GM12891 (cell line): Measurements from ENCODE around the gene CAMTA1.

ENCODE experiments used
- PAX5 ChIP-seq: IDR thresholded peaks from 2 replicates; pipeline ENCODE4 v1.6.1; 2011; ENCODE audit warnings: low read length, moderate library complexity, mild to moderate bottlenecking; ENCODE audit not compliant: insufficient read depth, severe bottlenecking
- POLR2A ChIP-seq: IDR thresholded peaks from 2 replicates; pipeline ENCODE4 v1.6.1; 2011; ENCODE audit warnings: low read depth, low read length, control low read depth
- TAF1 ChIP-seq: IDR thresholded peaks from 2 replicates; pipeline ENCODE4 v1.6.1; 2011; ENCODE audit warnings: low read depth, low read length, control low read depth

- TF ChIP-seq TAF1 (no peak), POLR2A (no peak), PAX5 (no peak)
Measured at GRCh38 chr1:7553042-7553690, 767.9 kb downstream of the CAMTA1 start.
